IMR-90 (cell line): ENCODE measurements around the gene CUX1. TPM values are rescaled to one million over a fixed set of nuclear protein-coding genes. Genes with fewer than 3 reads are reported as not detected.

Experiments
- ATAC-seq: fragments of 200-7000 bp; cut with Tn5 transposase; 2 replicates; pipeline ENCODE4 v1.9.1; 2020; ENCODE audit warnings: low read depth, mild to moderate bottlenecking, moderate library complexity
- BruUV-seq: library from RNA; stranded (reverse); fragments of 400-500 nt; replicated peaks from 2 replicates; lab custom pipeline; 2021; lab: Mats Ljungman, UMichigan
- CTCF ChIA-PET: fragments of 300-600 bp; formaldehyde crosslinking; extraction: SDS; loops from one replicate; lab custom pipeline; 2021; ENCODE audit warnings: antibody characterized with exemption; lab: Yijun Ruan, JAX
- POLR2A ChIA-PET: fragments of 300-600 bp; sonication (Branson Sonifier 250); formaldehyde crosslinking; loops from one replicate; lab custom pipeline; 2022; ENCODE audit warnings: antibody characterized with exemption; ENCODE audit not compliant: unreplicated experiment; lab: Charles Lee
- DNase-seq: peaks from one replicate; pipeline ENCODE4 v3.0.0; 2013
- H2AFZ ChIP-seq: replicated peaks from 2 replicates; pipeline ENCODE3; 2013; ENCODE audit warnings: low read length, mild to moderate bottlenecking; ENCODE audit not compliant: poor library complexity
- H2AK5ac ChIP-seq: 2 replicates; pipeline ENCODE4 v1.6.1; 2013; ENCODE audit warnings: low read depth, low read length, inconsistent platforms
- H2AK9ac ChIP-seq: replicated peaks from 2 replicates; pipeline ENCODE3; 2013; ENCODE audit warnings: mild to moderate bottlenecking, low read depth, low read length, moderate library complexity; ENCODE audit not compliant: poor library complexity
- H2BK120ac ChIP-seq: 2 replicates; pipeline ENCODE4 v1.6.1; 2013; ENCODE audit warnings: low read depth, low read length, inconsistent platforms
- H2BK15ac ChIP-seq: 3 replicates; pipeline ENCODE4 v1.6.1; 2013; ENCODE audit warnings: low read depth, low read length, inconsistent platforms
- H2BK20ac ChIP-seq: 2 replicates; pipeline ENCODE4 v1.6.1; 2013; ENCODE audit warnings: low read depth, mild to moderate bottlenecking, inconsistent platforms, low read length, moderate library complexity
- H2BK5ac ChIP-seq: 2 replicates; pipeline ENCODE4 v1.6.1; 2013; ENCODE audit warnings: mild to moderate bottlenecking, low read depth, low read length, inconsistent platforms; ENCODE audit not compliant: poor library complexity, severe bottlenecking
- H3K14ac ChIP-seq: replicated peaks from 2 replicates; pipeline ENCODE4 v1.6.1; 2013; ENCODE audit warnings: low read depth, low read length, inconsistent platforms
- H3K18ac ChIP-seq: 2 replicates; pipeline ENCODE4 v1.6.1; 2013; ENCODE audit warnings: low read depth, low read length, control low read depth
- H3K23ac ChIP-seq: 2 replicates; pipeline ENCODE4 v1.6.1; 2013; ENCODE audit warnings: low read depth, low read length, inconsistent platforms
- H3K27ac ChIP-seq: 2 replicates; pipeline ENCODE4 v1.5.1; 2013; ENCODE audit warnings: mild to moderate bottlenecking, control low read depth, low read length; ENCODE audit not compliant: insufficient read depth
- H3K27me3 ChIP-seq: 2 replicates; pipeline ENCODE4 v1.6.1; 2013; ENCODE audit warnings: low read length; ENCODE audit not compliant: control insufficient read depth, insufficient read depth
- H3K36me3 ChIP-seq: 2 replicates; pipeline ENCODE4 v1.6.1; 2013; ENCODE audit warnings: low read length, mixed read lengths; ENCODE audit not compliant: control insufficient read depth, insufficient read depth
- H3K4ac ChIP-seq: 2 replicates; pipeline ENCODE4 v1.6.1; 2013; ENCODE audit warnings: low read depth, low read length, inconsistent platforms
- H3K4me1 ChIP-seq: 2 replicates; pipeline ENCODE4 v1.6.1; 2013; ENCODE audit warnings: low read length, mixed read lengths; ENCODE audit not compliant: control insufficient read depth, insufficient read depth
- H3K4me2 ChIP-seq: 2 replicates; pipeline ENCODE4 v1.6.1; 2013; ENCODE audit warnings: low read depth, mild to moderate bottlenecking, control low read depth, low read length, moderate library complexity
- H3K4me3 ChIP-seq: 2 replicates; pipeline ENCODE4 v1.5.1; 2013; ENCODE audit warnings: low read depth, mild to moderate bottlenecking, control low read depth, low read length, moderate library complexity; ENCODE audit not compliant: insufficient read depth
- H3K56ac ChIP-seq: 2 replicates; pipeline ENCODE4 v1.6.1; 2013; ENCODE audit warnings: low read length, inconsistent platforms; ENCODE audit not compliant: insufficient read depth; ENCODE audit errors: extremely low read depth
- H3K79me1 ChIP-seq, 2 experiments: 2 replicates each; pipeline ENCODE4 v1.6.1; 2013; ENCODE audit warnings: low read length in 2 of 2, inconsistent platforms in 1 of 2, low read depth in 1 of 2
- H3K9ac ChIP-seq: 2 replicates; pipeline ENCODE4 v1.6.1; 2013; ENCODE audit warnings: low read depth, low read length, control low read depth
- H3K9me1 ChIP-seq: 2 replicates; pipeline ENCODE4 v1.6.1; 2013; ENCODE audit warnings: low read length, inconsistent platforms; ENCODE audit not compliant: insufficient read depth
- H3K9me3 ChIP-seq: 2 replicates; pipeline ENCODE4 v1.6.1; 2013; ENCODE audit warnings: low read length; ENCODE audit not compliant: control insufficient read depth, insufficient read depth
- H4K20me1 ChIP-seq: 2 replicates; pipeline ENCODE4 v1.6.1; 2013; ENCODE audit warnings: low read length, inconsistent platforms; ENCODE audit not compliant: insufficient read depth
- H4K5ac ChIP-seq: 2 replicates; pipeline ENCODE4 v1.6.1; 2013; ENCODE audit warnings: mild to moderate bottlenecking, low read depth, low read length, control low read depth
- H4K8ac ChIP-seq, 2 experiments: 2 replicates each; pipeline ENCODE4 v1.6.1; 2013; ENCODE audit warnings: low read depth in 2 of 2, low read length in 2 of 2, control low read depth in 1 of 2, inconsistent platforms in 1 of 2
- H4K91ac ChIP-seq: 2 replicates; pipeline ENCODE4 v1.6.1; 2013; ENCODE audit warnings: low read depth, low read length, inconsistent platforms; ENCODE audit not compliant: insufficient read depth
- BHLHE40 ChIP-seq: fragments of 150-350 bp; IDR thresholded peaks from 2 replicates; pipeline ENCODE4 v1.6.1; 2016; ENCODE audit warnings: mild to moderate bottlenecking, low read depth, low read length
- CEBPB ChIP-seq: IDR thresholded peaks from 2 replicates; pipeline ENCODE4 v1.6.1; 2012; ENCODE audit warnings: low read depth, low read length, improper control_type of control experiment
- CHD1 ChIP-seq: IDR thresholded peaks from 2 replicates; pipeline ENCODE4 v1.6.1; 2012; ENCODE audit warnings: low read depth, low read length, improper control_type of control experiment
- ELK1 ChIP-seq: fragments of 150-350 bp; IDR thresholded peaks from 2 replicates; pipeline ENCODE4 v1.6.1; 2016; ENCODE audit warnings: low read depth, mild to moderate bottlenecking, low read length, moderate library complexity, borderline replicate concordance
- FOS ChIP-seq: fragments of 150-350 bp; IDR thresholded peaks from 2 replicates; pipeline ENCODE4 v1.6.1; 2016; ENCODE audit warnings: low read depth, low read length
- MAFK ChIP-seq: IDR thresholded peaks from 2 replicates; pipeline ENCODE4 v1.6.1; 2012; ENCODE audit warnings: low read depth, low read length, improper control_type of control experiment
- MAZ ChIP-seq: IDR thresholded peaks from 2 replicates; pipeline ENCODE4 v1.6.1; 2012; ENCODE audit warnings: low read depth, mild to moderate bottlenecking, low read length, improper control_type of control experiment, moderate library complexity, borderline replicate concordance
- MXI1 ChIP-seq: IDR thresholded peaks from 2 replicates; pipeline ENCODE4 v1.6.1; 2012; ENCODE audit warnings: low read depth, mild to moderate bottlenecking, low read length, moderate library complexity, borderline replicate concordance
- NFE2L2 ChIP-seq: fragments of 150-350 bp; IDR thresholded peaks from 2 replicates; pipeline ENCODE4 v1.6.1; 2016; ENCODE audit warnings: low read depth, mild to moderate bottlenecking, low read length
- POLR2A ChIP-seq: IDR thresholded peaks from 2 replicates; pipeline ENCODE4 v1.6.1; 2012; ENCODE audit warnings: mild to moderate bottlenecking, low read depth, low read length
- RAD21 ChIP-seq: IDR thresholded peaks from 2 replicates; pipeline ENCODE4 v1.6.1; 2012; ENCODE audit warnings: low read length, improper control_type of control experiment
- RCOR1 ChIP-seq: IDR thresholded peaks from 2 replicates; pipeline ENCODE4 v1.6.1; 2012; ENCODE audit warnings: mild to moderate bottlenecking, low read length, improper control_type of control experiment; ENCODE audit not compliant: insufficient replicate concordance
- RFX5 ChIP-seq: IDR thresholded peaks from 2 replicates; pipeline ENCODE4 v1.8.0; 2012; ENCODE audit warnings: low read depth, mild to moderate bottlenecking, low read length, moderate library complexity
- SMC3 ChIP-seq: fragments of 150-350 bp; IDR thresholded peaks from 2 replicates; pipeline ENCODE4 v1.6.1; 2016; ENCODE audit warnings: low read depth, mild to moderate bottlenecking, antibody characterized with exemption, low read length, moderate library complexity
- WGBS, 2 experiments: methylation state at CpG; one replicate each; pipeline versions ENCODE4 v1.1.5 to v1.1.7; 2013; ENCODE audit warnings: missing lambda C conversion rate in 2 of 2; ENCODE audit not compliant: insufficient read length in 1 of 2; ENCODE audit errors: extremely low coverage in 2 of 2; 5-methylcytosine and 5-hydroxymethylcytosine counted together
- dilution Hi-C: fragments of 300-500 bp; cut with HindIII; formaldehyde crosslinking; loops from one replicate; pipeline ENCODE4 v1.14.3; 2018; ENCODE audit warnings: low sequenced_read_pairs; ENCODE audit not compliant: unreplicated experiment
- in situ Hi-C: fragments of 300-500 bp; cut with MboI; formaldehyde crosslinking; loops from 3 replicates; pipeline ENCODE4 v1.14.3; 2019; ENCODE audit warnings: low sequenced_read_pairs, inconsistent platforms, mixed read lengths
- intact Hi-C: fragments of 100-400 bp; cut with micrococcal nuclease; formaldehyde crosslinking; loops from 2 replicates; pipeline ENCODE4 v1.10.0; 2022
- polyA plus RNA-seq, 3 experiments: library from polyadenylated mRNA; depleted of rRNA; stranded (reverse); fragments of >200 nt; gene quantifications; 2 replicates each; pipeline ENCODE4 v1.2.3, GENCODE V29; 2012; ENCODE audit warnings: low replicate concordance in 1 of 3
- total RNA-seq: library from RNA; depleted of rRNA; stranded (reverse); fragments of >200 nt; gene quantifications from 2 replicates; pipeline ENCODE4 v1.2.3, GENCODE V29; 2012
- TF ChIP-seq, protein P1 (sequence below): conservative IDR thresholded peaks from 2 replicates; pipeline ENCODE4 v1.5.1; 2012; ENCODE audit warnings: mild to moderate bottlenecking, low read depth, low read length, improper control_type of control experiment
- TF ChIP-seq, protein P2 (sequence below): fragments of 150-350 bp; IDR thresholded peaks from 2 replicates; pipeline ENCODE4 v1.6.1; 2017; ENCODE audit warnings: mild to moderate bottlenecking, antibody characterized with exemption, low read length, low read depth

Gene CUX1
- total and polyA plus RNA-seq, 2 of the 4 experiments (the other 2 are of a cell fraction) = 19.7 to 46.4 TPM

DNA sequence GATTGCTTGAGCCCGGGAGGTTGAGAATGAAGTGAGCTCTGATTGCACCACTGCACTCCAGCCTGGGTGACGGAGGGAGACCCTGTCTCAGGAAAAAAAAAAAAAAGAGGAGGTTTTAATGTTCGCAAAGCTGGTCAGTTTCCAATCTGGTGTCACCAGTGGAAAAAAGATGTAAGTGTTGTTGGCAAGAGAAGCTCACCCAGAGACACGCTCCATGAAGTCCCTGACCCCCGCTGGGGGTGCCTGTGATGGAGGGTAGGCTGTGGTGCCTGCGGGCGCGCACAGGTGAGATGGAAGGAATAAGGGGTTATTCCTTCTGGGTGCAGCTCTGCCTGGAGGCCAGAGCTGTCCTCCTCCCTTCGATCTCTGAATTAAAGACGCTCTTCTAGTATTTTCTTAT is 122.7 kb downstream of the CUX1 start:
- no peak overlapping the region for H3K4ac ChIP-seq
- CTCF ChIA-PET = interaction anchor here (0.5 to 0.6 kb wide), 3 partner anchors 15 to 177 kb away, joined by 3 to 7 read pairs (median 3); no protein-coding TSS in a partner anchor
- TF ChIP-seq POLR2A (no peak), NFE2L2 (no peak), CEBPB (no peak), MAZ (no peak), RCOR1 (no peak), SMC3 (no peak), ELK1 (no peak), BHLHE40 (no peak), MXI1 (no peak), FOS (no peak), CHD1 (no peak), RAD21 (no peak), MAFK (no peak), RFX5 (no peak)
- TF ChIP-seq, protein P1, sequence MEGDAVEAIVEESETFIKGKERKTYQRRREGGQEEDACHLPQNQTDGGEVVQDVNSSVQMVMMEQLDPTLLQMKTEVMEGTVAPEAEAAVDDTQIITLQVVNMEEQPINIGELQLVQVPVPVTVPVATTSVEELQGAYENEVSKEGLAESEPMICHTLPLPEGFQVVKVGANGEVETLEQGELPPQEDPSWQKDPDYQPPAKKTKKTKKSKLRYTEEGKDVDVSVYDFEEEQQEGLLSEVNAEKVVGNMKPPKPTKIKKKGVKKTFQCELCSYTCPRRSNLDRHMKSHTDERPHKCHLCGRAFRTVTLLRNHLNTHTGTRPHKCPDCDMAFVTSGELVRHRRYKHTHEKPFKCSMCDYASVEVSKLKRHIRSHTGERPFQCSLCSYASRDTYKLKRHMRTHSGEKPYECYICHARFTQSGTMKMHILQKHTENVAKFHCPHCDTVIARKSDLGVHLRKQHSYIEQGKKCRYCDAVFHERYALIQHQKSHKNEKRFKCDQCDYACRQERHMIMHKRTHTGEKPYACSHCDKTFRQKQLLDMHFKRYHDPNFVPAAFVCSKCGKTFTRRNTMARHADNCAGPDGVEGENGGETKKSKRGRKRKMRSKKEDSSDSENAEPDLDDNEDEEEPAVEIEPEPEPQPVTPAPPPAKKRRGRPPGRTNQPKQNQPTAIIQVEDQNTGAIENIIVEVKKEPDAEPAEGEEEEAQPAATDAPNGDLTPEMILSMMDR = no peak
- TF ChIP-seq, protein P2, sequence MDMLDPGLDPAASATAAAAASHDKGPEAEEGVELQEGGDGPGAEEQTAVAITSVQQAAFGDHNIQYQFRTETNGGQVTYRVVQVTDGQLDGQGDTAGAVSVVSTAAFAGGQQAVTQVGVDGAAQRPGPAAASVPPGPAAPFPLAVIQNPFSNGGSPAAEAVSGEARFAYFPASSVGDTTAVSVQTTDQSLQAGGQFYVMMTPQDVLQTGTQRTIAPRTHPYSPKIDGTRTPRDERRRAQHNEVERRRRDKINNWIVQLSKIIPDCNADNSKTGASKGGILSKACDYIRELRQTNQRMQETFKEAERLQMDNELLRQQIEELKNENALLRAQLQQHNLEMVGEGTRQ = no peak
- H3K4me2 ChIP-seq = no peak overlapping the region
- no peak overlapping the region for H3K14ac ChIP-seq
- no peak overlapping the region for H4K5ac ChIP-seq
- no peak overlapping the region for H4K91ac ChIP-seq
- H3K79me1 ChIP-seq = peaks cover 48 to 89% of the 10 kb centered on the region in 2 experiments
- H3K18ac ChIP-seq = no peak overlapping the region
- in situ Hi-C loops = no loop called here
- no peak overlapping the region for H3K23ac ChIP-seq
- no peak overlapping the region for H3K4me3 ChIP-seq
- dilution Hi-C loops = no loop called here
- no peaks in the 10 kb centered on the region for H3K27me3 ChIP-seq
- ATAC-seq (no peak), DNase-seq (no peak)
- H2BK15ac ChIP-seq = no peak overlapping the region
- H3K9me3 ChIP-seq = peaks cover 2% of the 10 kb centered on the region
- no peak overlapping the region for H2BK5ac ChIP-seq
- no peaks in the 10 kb centered on the region for H3K36me3 ChIP-seq
- no peak overlapping the region for H3K9ac ChIP-seq
- no peak overlapping the region for H4K8ac ChIP-seq
- H3K4me1 ChIP-seq = peaks cover 36% of the 10 kb centered on the region
- H3K27ac ChIP-seq = no peak overlapping the region
- intact Hi-C loops = no loop called here
- BruUV-seq = no TSS peak
- H2BK20ac ChIP-seq = no peak overlapping the region
- H2BK120ac ChIP-seq = no peak overlapping the region
- peaks cover 30% of the 10 kb centered on the region for H4K20me1 ChIP-seq
- no peak overlapping the region for H2AK5ac ChIP-seq
- no peak overlapping the region for H2AK9ac ChIP-seq
- POLR2A ChIA-PET = no interaction called here
- H3K56ac ChIP-seq = no peak overlapping the region
- H3K9me1 ChIP-seq = peaks cover 35% of the 10 kb centered on the region
- no peak overlapping the region for H2AFZ ChIP-seq
- 100% methylated on average over 2 of the region's 10 CpGs; no CpG with 5 or more reads in 1 of the 2 experiments for WGBS, 2 experiments
